Activated T-cell treated with anti-CD3 and anti-CD28 coated beads, Interleukin-2, amount 50 U/mL, for 4 hours (primary cell): ENCODE data around the gene TMEM132D. TPM values are rescaled to one million over a fixed set of nuclear protein-coding genes. Genes with fewer than 3 reads are reported as not detected.

Experiments
- ATAC-seq, 2 donors: fragments of 200-7000 bp; cut with Tn5 transposase; one replicate each; pipeline ENCODE4 v1.10.0; 2021
- DNase-seq: peaks from one replicate; pipeline ENCODE4 v3.0.0-alpha.2; 2020
- H3K27me3 Mint-ChIP-seq: one replicate; pipeline ENCODE4 v1.8.0; 2021; ENCODE audit warnings: low read depth, mixed read lengths
- H3K36me3 Mint-ChIP-seq: one replicate; pipeline ENCODE4 v1.8.0; 2022; ENCODE audit warnings: mixed read lengths; ENCODE audit not compliant: insufficient read depth
- H3K4me1 Mint-ChIP-seq: one replicate; pipeline ENCODE4 v1.8.0; 2021; ENCODE audit warnings: low read depth, mixed read lengths
- H3K4me3 Mint-ChIP-seq: one replicate; pipeline ENCODE4 v1.8.0; 2021; ENCODE audit warnings: mild to moderate bottlenecking, moderate library complexity, mixed read lengths
- H3K9me3 Mint-ChIP-seq: one replicate; pipeline ENCODE4 v1.8.0; 2021; ENCODE audit warnings: mixed read lengths
- total RNA-seq, 3 donors: library from RNA; stranded (reverse); gene quantifications; one replicate each; pipeline ENCODE4 v1.2.1, GENCODE V29; 2021

Gene TMEM132D
- total RNA-seq, 3 donors from 2014 or later, result not detected

- Mint-ChIP-seq H3K27me3 (no peaks in the 10 kb centered on the region), H3K9me3 (peaks cover 4% of the 10 kb centered on the region), H3K36me3 (no peaks in the 10 kb centered on the region), H3K4me3 (no peak overlapping the region), H3K4me1 (no peaks in the 10 kb centered on the region)
- ATAC-seq (no peak), DNase-seq (no peak)
These were observed 532.6 kb downstream of the TMEM132D start for GRCh38 chr12:129371268-129371667.

- H3K27me3 Mint-ChIP-seq, result no peaks in the 10 kb centered on the region
- ATAC-seq, result no peak
- H3K36me3 Mint-ChIP-seq, result no peaks in the 10 kb centered on the region
- H3K4me1 Mint-ChIP-seq, result no peaks in the 10 kb centered on the region
- peaks cover 12% of the 10 kb centered on the region for H3K9me3 Mint-ChIP-seq
- no peak for DNase-seq
- no peak overlapping the region for H3K4me3 Mint-ChIP-seq
These were observed 537.2 kb downstream of the TMEM132D start for GRCh38 chr12:129366656-129367055.

- Mint-ChIP-seq H3K4me3 (no peak overlapping the region), H3K4me1 (no peaks in the 10 kb centered on the region), H3K27me3 (no peaks in the 10 kb centered on the region), H3K36me3 (no peaks in the 10 kb centered on the region), H3K9me3 (peaks cover 12% of the 10 kb centered on the region)
- DNase-seq (no peak), ATAC-seq (no peak)
These were observed 540.8 kb downstream of the TMEM132D start for GRCh38 chr12:129363041-129363440.

DNA sequence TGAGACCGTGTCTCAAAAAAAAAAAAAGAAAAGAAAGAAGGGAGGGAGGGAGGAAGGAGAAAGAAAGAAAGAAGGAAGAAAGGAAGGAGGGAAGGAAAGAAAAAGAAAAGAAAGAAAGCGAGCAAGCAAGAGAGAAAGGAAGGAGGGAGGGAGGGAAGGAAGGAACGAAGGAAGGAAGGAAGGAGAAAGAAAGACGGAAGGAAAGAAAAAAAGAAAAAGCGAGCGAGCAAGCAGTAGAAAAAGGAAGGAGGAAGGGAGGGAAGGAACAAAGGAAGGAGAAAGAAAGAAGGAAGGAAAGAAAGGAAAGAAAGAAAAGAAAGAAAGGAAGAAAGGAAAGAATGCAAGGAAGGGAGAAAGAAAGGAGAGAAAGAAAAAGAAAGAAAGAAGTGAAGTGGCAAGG lies 546.6 kb downstream of the TMEM132D start:
- no peak overlapping the region for H3K4me3 Mint-ChIP-seq
- no peak for DNase-seq
- H3K36me3 Mint-ChIP-seq, result no peaks in the 10 kb centered on the region
- ATAC-seq, result no peak
- no peaks in the 10 kb centered on the region for H3K27me3 Mint-ChIP-seq
- H3K4me1 Mint-ChIP-seq, result no peaks in the 10 kb centered on the region
- H3K9me3 Mint-ChIP-seq, result peaks cover 10% of the 10 kb centered on the region

GRCh38 chr12:129351481-129351880 lies 552.3 kb downstream of the TMEM132D start:
- ATAC-seq, result no peak
- H3K4me1 Mint-ChIP-seq, result no peaks in the 10 kb centered on the region

DNA sequence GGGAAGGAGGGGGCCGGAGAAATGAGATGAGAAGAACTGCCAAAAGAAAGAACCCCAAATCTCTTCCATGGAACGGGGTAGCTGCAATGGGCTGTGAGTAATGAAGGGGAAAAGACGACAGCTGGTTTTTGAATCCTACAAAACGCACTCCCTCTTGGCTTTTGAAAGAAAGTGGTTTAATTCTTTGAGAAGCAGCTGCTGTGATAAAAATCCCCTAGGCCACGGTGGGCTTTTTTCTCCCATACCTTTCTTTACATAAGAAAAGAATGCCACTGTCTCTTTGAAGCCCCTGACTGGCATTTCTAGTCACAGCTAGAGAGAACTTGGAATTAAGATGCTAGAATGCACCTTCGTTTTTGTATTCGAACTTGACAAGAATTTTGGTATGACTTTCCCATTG lies 564.5 kb downstream of the TMEM132D start:
- H3K4me1 Mint-ChIP-seq, result no peaks in the 10 kb centered on the region
- ATAC-seq, result no peak
- no peak for DNase-seq
- peaks cover 7% of the 10 kb centered on the region for H3K9me3 Mint-ChIP-seq
- no peak overlapping the region for H3K4me3 Mint-ChIP-seq
- no peaks in the 10 kb centered on the region for H3K27me3 Mint-ChIP-seq
- no peaks in the 10 kb centered on the region for H3K36me3 Mint-ChIP-seq

More at GRCh38 chr12:129351481-129351880, 552.3 kb downstream of the TMEM132D start:
- Mint-ChIP-seq H3K4me3 (no peak overlapping the region), H3K27me3 (no peaks in the 10 kb centered on the region), H3K36me3 (no peaks in the 10 kb centered on the region), H3K9me3 (peaks cover 4% of the 10 kb centered on the region)
- no peak for DNase-seq

DNA sequence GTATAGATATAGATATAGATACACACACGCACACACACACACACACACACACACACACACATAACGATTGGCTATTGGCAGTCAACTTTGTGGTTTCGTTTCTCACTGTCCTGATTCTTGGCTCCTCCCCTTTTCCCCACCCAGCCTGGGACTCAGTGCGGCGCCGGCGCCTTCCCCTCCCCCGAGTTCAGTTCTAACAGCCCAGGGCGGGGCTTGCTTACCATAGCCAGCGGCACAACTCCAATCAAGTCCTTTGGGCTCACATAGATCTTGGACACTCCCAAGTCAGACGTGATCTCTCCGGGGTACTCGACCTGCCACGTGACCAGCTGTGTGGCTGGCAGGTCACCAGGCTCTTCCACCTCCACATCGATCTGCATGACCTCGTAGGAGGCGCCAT lies 566.4 kb downstream of the TMEM132D start:
- no peak for ATAC-seq
- Mint-ChIP-seq H3K27me3 (no peaks in the 10 kb centered on the region), H3K4me3 (no peak overlapping the region), H3K9me3 (peaks cover 7% of the 10 kb centered on the region), H3K36me3 (no peaks in the 10 kb centered on the region), H3K4me1 (no peaks in the 10 kb centered on the region)
- DNase-seq, result no peak

GRCh38 chr12:129335773-129336172 lies 568.1 kb downstream of the TMEM132D start:
- H3K4me1 Mint-ChIP-seq, result no peaks in the 10 kb centered on the region
- no peak for DNase-seq
- no peak for ATAC-seq
- peaks cover 7% of the 10 kb centered on the region for H3K9me3 Mint-ChIP-seq
- H3K36me3 Mint-ChIP-seq, result no peaks in the 10 kb centered on the region
- no peaks in the 10 kb centered on the region for H3K27me3 Mint-ChIP-seq
- H3K4me3 Mint-ChIP-seq, result no peak overlapping the region

DNA sequence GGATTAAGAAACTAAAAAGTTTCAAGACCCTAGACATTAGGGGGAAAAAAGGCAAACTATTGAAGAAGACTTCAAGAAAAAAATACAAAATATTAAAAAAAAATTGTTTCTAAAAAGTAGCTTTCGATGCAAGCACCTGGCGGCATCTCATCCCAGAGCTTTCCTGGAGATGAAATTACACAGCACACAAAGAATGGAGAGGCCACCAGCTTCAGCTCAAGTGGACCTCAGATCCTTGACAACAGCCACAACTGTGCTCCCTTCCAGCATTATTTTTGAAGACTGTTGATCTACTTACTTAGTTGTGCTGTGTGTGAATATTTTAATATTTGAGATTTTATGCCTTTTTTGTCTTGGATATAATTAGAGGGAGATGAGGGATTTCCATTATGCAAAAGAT lies 571.5 kb downstream of the TMEM132D start:
- Mint-ChIP-seq H3K9me3 (peaks cover 8% of the 10 kb centered on the region), H3K4me3 (no peak overlapping the region), H3K36me3 (no peaks in the 10 kb centered on the region), H3K4me1 (no peaks in the 10 kb centered on the region), H3K27me3 (no peaks in the 10 kb centered on the region)
- DNase-seq (no peak), ATAC-seq (no peak)

- no peaks in the 10 kb centered on the region for H3K36me3 Mint-ChIP-seq
- DNase-seq (no peak), ATAC-seq (no peak)
- H3K27me3 Mint-ChIP-seq, result no peaks in the 10 kb centered on the region
- no peak overlapping the region for H3K4me3 Mint-ChIP-seq
- peaks cover 8% of the 10 kb centered on the region for H3K9me3 Mint-ChIP-seq
- H3K4me1 Mint-ChIP-seq, result no peaks in the 10 kb centered on the region
These were observed 572.3 kb downstream of the TMEM132D start for GRCh38 chr12:129331356-129332085.

GRCh38 chr12:129328235-129328634 lies 575.6 kb downstream of the TMEM132D start:
- no peak for ATAC-seq
- DNase-seq, result no peak

DNA sequence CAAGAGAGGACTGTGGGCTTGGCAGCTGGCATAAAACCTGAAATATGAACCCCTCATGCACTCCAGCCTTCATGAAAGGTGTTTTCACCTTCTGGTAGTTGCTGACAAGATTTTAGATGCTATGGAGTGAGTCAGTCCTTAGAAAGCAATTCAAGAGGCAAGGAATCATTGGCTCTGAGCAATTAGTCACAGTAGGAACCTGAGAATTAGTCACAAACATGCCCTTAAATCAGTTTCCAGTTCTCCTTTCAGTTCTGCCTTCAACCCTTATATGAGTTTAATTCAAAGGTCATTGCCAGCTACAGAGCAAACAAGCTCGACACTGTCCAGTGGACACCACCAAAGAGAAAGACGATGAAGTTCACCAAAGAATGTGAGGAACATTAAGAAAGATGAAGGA lies 578.3 kb downstream of the TMEM132D start:
- H3K27me3 Mint-ChIP-seq, result no peaks in the 10 kb centered on the region
- no peak overlapping the region for H3K4me3 Mint-ChIP-seq
- DNase-seq (no peak), ATAC-seq (no peak)
- H3K4me1 Mint-ChIP-seq, result no peaks in the 10 kb centered on the region
- peaks cover 4% of the 10 kb centered on the region for H3K9me3 Mint-ChIP-seq
- H3K36me3 Mint-ChIP-seq, result no peaks in the 10 kb centered on the region

More at GRCh38 chr12:129328235-129328634, 575.6 kb downstream of the TMEM132D start:
- Mint-ChIP-seq H3K27me3 (no peaks in the 10 kb centered on the region), H3K4me1 (no peaks in the 10 kb centered on the region), H3K9me3 (peaks cover 4% of the 10 kb centered on the region), H3K36me3 (no peaks in the 10 kb centered on the region), H3K4me3 (no peak overlapping the region)

DNA sequence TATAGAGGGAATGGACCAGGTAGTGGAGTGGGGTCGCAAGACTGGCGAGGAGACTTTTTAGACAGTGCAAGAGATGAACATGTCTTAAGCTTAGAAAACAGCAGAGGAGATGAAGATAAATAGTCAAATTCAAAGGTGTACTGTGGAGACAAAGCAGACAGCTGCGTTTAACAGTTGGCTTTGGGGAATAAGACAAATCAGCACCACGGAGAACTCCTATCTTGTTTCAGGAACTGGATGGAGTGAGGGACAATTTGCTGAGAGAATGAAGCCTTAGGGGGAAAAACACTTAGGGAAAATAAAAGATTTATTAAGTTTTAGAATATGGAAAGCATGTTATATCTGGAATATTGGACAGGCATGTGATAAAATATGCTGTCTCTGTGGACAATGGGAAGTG lies 591.8 kb downstream of the TMEM132D start:
- H3K9me3 Mint-ChIP-seq, result peaks cover 20% of the 10 kb centered on the region
- no peaks in the 10 kb centered on the region for H3K27me3 Mint-ChIP-seq
- H3K36me3 Mint-ChIP-seq, result no peaks in the 10 kb centered on the region
- ATAC-seq (no peak), DNase-seq (no peak)
- no peak overlapping the region for H3K4me3 Mint-ChIP-seq
- H3K4me1 Mint-ChIP-seq, result no peaks in the 10 kb centered on the region

GRCh38 chr12:129310346-129310745 lies 593.5 kb downstream of the TMEM132D start:
- no peak for DNase-seq
- H3K36me3 Mint-ChIP-seq, result no peaks in the 10 kb centered on the region
- ATAC-seq, result no peak
- H3K4me3 Mint-ChIP-seq, result no peak overlapping the region
- no peaks in the 10 kb centered on the region for H3K27me3 Mint-ChIP-seq
- H3K4me1 Mint-ChIP-seq, result no peaks in the 10 kb centered on the region
- peaks cover 11% of the 10 kb centered on the region for H3K9me3 Mint-ChIP-seq

GRCh38 chr12:129305851-129306250 lies 598.0 kb downstream of the TMEM132D start:
- Mint-ChIP-seq H3K4me1 (no peaks in the 10 kb centered on the region), H3K9me3 (peaks cover 9% of the 10 kb centered on the region), H3K27me3 (no peaks in the 10 kb centered on the region), H3K36me3 (no peaks in the 10 kb centered on the region), H3K4me3 (no peak overlapping the region)
- DNase-seq (no peak), ATAC-seq (no peak)
